ENCODE results near the gene ANKRD44.

The ANKRD44 gene

DNA sequence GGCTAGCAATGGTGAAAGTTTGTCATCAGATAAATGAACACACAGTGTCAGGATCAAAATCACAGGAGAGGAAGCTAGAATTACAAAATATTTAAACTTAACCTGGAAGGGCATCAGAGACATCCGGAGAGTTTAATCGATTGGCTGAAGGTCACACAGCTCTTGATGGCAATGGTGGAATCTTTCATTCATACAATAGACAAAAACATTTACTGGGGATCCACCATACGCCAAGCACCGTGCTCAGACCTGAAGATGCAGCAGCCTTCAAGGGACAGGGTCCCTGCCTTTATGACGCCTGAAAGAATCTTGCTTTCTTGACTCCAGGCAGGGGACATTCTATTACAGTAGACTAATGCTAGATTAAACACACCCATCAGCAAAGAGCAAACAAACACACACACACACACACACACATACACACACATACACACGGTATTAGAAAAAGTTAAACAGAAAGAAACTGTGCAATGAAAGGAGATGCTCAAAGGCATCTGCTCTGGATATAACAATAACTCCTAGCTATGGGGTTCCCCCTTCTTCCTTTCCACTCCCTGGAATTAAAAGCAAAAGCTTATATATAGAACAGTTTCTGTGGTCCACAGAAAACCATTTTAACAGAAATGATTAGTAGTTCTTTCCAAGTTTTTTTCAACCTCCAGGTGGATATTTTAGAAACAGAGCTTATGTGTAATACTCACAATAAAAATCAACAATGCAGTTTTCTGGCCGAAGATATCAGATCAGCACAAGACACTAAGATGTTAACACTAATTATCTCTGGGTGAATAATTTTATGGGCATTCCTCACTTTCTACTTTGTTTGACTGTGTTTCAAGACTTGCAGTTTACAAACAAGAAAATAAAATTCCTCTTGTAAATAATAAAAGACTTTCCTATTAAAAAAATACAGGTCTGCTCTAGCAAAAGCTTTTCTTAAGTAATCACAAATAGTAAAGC, 151.7 kb downstream of the ANKRD44 start:
- H3K36me3 ChIP-seq (ENCODE audit: control insufficient read depth, insufficient read depth, low read length), result no peaks in the 10 kb centered on the region
- no peaks in the 10 kb centered on the region for H3K27me3 ChIP-seq (ENCODE audit: control insufficient read depth, insufficient read depth, low read length)
- H3K9ac ChIP-seq (ENCODE audit: low read depth, low read length), result no peak overlapping the region
- H3K4me3 ChIP-seq (ENCODE audit: low read depth, low read length), result no peak overlapping the region
- H3K4me1 ChIP-seq (ENCODE audit: control insufficient read depth, insufficient read depth, low read length), result 0 out of 2 replicates have a peak, but pooled peaks cover 4% of the 10 kb centered on the region
- H3K9me3 ChIP-seq (ENCODE audit: control insufficient read depth, insufficient read depth, low read length), result no peaks in the 10 kb centered on the region
- H3K27ac ChIP-seq (ENCODE audit: low read depth, low read length), result no peak overlapping the region

DNA sequence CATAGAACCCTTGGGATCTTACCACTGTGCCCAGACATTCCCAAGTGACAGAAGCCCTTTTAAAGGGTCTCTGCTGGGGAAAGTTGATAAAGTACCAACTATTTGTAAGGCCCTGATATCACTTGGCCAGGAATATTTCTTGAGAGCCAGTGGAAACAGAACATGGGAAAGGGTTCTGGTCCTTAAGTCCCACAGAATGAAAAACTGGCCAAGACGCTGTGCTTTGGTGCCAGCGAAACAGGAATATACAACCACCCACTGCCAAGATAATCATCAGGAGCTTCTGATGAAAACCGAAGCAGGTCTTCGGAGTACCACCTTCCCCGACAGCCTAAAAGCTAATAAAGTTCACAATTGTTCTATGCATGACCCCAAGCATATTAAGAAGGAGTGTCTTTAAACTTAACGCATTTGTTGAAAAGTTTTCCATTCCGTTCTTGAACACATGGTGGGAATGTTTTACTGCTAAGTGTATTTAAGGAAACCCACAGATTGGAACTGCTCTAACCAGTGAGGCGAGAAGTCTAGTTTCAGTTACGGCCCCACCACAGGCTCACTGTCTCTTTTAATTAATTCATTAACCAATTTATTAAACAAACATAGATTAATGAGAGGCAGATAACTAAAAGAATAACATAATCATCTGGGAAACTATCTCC, 152.6 kb downstream of the ANKRD44 start:
- H3K4me3 ChIP-seq (ENCODE audit: low read depth, low read length), result no peak overlapping the region
- H3K36me3 ChIP-seq (ENCODE audit: control insufficient read depth, insufficient read depth, low read length), result no peaks in the 10 kb centered on the region
- H3K9me3 ChIP-seq (ENCODE audit: control insufficient read depth, insufficient read depth, low read length), result no peaks in the 10 kb centered on the region
- H3K9ac ChIP-seq (ENCODE audit: low read depth, low read length), result no peak overlapping the region
- no peaks in the 10 kb centered on the region for H3K27me3 ChIP-seq (ENCODE audit: control insufficient read depth, insufficient read depth, low read length)
- H3K4me1 ChIP-seq (ENCODE audit: control insufficient read depth, insufficient read depth, low read length), result no peaks in the 10 kb centered on the region
- no peak overlapping the region for H3K27ac ChIP-seq (ENCODE audit: low read depth, low read length)

DNA sequence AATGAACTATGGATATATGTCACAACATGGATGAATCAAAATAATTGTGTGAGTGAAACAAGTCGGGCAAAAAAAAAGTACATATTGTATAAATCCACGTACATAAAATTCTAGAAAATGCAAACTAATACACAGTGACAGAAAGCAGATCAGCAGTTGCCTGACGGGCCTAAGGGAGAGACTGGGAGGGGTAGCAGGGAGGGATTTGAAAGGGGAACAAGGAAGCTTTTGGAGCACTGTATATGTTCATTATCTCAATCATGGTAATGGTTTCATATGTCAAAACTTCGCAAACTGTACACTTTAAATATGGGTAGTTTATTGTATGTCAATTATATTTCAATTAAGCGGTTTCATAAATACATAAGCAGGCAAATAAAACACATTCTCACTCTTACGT, 153.8 kb downstream of the ANKRD44 start:
- Histone ChIP-seq H3K27ac (ENCODE audit: low read depth, low read length) (no peak overlapping the region), H3K9me3 (ENCODE audit: control insufficient read depth, insufficient read depth, low read length) (no peaks in the 10 kb centered on the region), H3K9ac (ENCODE audit: low read depth, low read length) (no peak overlapping the region), H3K27me3 (ENCODE audit: control insufficient read depth, insufficient read depth, low read length) (no peaks in the 10 kb centered on the region), H3K4me3 (ENCODE audit: low read depth, low read length) (no peak overlapping the region), H3K4me1 (ENCODE audit: control insufficient read depth, insufficient read depth, low read length) (no peaks in the 10 kb centered on the region), H3K36me3 (ENCODE audit: control insufficient read depth, insufficient read depth, low read length) (no peaks in the 10 kb centered on the region)

DNA sequence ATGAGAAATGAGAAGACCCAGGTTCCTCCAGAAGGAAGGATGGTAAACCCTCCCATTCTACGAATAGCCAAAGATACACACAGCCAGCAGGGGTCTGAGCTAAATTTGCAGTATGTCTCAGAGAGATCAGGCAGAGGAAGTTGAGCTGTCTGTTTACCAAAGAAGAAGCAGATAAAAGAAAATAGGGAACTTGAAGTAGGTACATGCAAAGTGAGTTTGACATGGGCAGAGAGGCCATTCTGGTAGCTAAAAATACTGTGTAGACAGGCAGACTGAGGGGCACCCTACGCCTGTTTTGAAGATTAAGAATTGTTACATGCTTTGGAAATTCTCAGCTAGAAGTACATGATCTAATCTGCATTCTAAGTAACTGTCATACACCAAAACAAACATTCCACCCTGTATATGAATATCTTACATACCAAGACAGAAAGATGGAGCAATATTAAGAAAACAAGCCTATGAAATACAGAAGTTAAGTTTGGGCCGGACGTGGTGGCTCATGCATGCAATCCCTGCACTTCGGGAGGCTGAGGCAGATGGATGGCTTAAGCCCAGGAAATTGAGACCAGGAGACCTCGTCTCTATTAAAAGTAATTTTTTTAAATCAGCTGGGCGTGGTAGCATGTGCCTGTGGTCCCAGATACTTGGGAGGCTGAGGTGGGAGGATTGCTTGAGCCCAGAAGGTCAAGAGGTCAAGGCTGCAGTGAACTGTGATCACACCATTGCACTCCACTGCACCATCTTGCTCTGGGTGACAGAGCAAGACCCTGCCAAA, 157.9 kb downstream of the ANKRD44 start:
- H3K27ac ChIP-seq (ENCODE audit: low read depth, low read length), result no peak overlapping the region
- no peak overlapping the region for H3K4me3 ChIP-seq (ENCODE audit: low read depth, low read length)
- H3K9ac ChIP-seq (ENCODE audit: low read depth, low read length), result no peak overlapping the region
- H3K4me1 ChIP-seq (ENCODE audit: control insufficient read depth, insufficient read depth, low read length), result no peaks in the 10 kb centered on the region
- H3K36me3 ChIP-seq (ENCODE audit: control insufficient read depth, insufficient read depth, low read length), result no peaks in the 10 kb centered on the region
- no peaks in the 10 kb centered on the region for H3K27me3 ChIP-seq (ENCODE audit: control insufficient read depth, insufficient read depth, low read length)
- no peaks in the 10 kb centered on the region for H3K9me3 ChIP-seq (ENCODE audit: control insufficient read depth, insufficient read depth, low read length)

DNA sequence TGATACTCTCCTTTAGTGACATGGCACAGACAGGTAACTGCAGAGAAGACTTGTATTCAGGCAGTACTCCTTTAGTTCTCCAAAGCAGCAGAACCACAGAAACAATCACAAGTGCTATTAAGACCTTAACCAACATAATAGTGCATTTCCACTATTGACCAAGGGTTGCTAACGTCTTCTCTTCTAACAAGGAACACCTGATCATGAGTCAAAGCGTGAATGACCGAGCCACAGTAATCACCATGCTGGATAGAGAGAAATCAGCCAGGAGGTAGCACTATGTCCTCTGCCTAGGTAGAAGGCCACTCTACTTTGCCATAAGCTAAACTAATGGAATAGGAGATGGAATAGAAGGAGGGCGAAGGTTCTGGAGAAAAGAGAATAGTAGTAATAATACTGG, 161.0 kb downstream of the ANKRD44 start:
- no peaks in the 10 kb centered on the region for H3K36me3 ChIP-seq (ENCODE audit: control insufficient read depth, insufficient read depth, low read length)
- no peak overlapping the region for H3K9ac ChIP-seq (ENCODE audit: low read depth, low read length)
- no peaks in the 10 kb centered on the region for H3K9me3 ChIP-seq (ENCODE audit: control insufficient read depth, insufficient read depth, low read length)
- H3K27ac ChIP-seq (ENCODE audit: low read depth, low read length), result no peak overlapping the region
- no peak overlapping the region for H3K4me3 ChIP-seq (ENCODE audit: low read depth, low read length)
- no peaks in the 10 kb centered on the region for H3K4me1 ChIP-seq (ENCODE audit: control insufficient read depth, insufficient read depth, low read length)
- H3K27me3 ChIP-seq (ENCODE audit: control insufficient read depth, insufficient read depth, low read length), result no peaks in the 10 kb centered on the region

DNA sequence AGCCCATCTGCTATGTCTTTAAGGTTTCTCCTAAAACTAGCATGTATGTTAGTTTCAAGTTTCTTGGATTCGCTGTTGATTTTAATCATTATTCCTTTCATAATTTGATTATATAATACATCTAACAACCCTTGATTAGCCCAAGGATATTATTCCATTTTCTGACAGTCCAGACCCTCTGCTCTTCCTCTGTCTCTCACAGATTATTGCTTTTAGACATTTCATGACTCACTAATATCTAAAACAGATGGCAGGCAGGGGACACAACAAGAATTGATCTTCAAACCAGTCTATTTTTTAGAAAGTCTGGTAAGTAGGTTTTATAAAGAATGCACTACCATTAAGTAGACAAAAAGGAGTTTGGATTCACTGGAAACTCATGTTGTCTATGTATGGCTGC, 162.2 kb downstream of the ANKRD44 start:
- Histone ChIP-seq H3K27me3 (ENCODE audit: control insufficient read depth, insufficient read depth, low read length) (no peaks in the 10 kb centered on the region), H3K4me1 (ENCODE audit: control insufficient read depth, insufficient read depth, low read length) (no peaks in the 10 kb centered on the region), H3K27ac (ENCODE audit: low read depth, low read length) (no peak overlapping the region)

DNA sequence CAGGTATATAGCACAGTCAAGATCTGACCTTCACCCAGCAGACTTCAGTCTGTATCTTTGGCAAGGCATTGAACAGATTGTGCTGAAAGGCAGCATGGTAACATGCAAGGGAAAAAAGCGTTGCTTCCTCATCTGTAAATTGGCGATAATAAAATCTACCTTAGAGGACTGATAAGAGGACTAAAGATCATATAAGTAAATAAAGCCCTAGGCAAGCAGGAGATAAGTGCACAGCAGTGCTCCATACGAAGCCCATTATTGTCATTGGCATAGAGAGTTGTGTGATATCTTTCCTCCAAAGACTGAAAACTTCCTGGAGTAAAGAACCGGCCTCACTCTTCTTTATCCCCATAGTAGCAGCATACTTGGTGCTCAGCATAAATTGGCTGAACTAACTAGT, 162.6 kb downstream of the ANKRD44 start:
- Histone ChIP-seq H3K27ac (ENCODE audit: low read depth, low read length) (no peak overlapping the region), H3K4me3 (ENCODE audit: low read depth, low read length) (no peak overlapping the region), H3K9me3 (ENCODE audit: control insufficient read depth, insufficient read depth, low read length) (no peaks in the 10 kb centered on the region), H3K27me3 (ENCODE audit: control insufficient read depth, insufficient read depth, low read length) (no peaks in the 10 kb centered on the region), H3K9ac (ENCODE audit: low read depth, low read length) (no peak overlapping the region), H3K36me3 (ENCODE audit: control insufficient read depth, insufficient read depth, low read length) (no peaks in the 10 kb centered on the region), H3K4me1 (ENCODE audit: control insufficient read depth, insufficient read depth, low read length) (no peaks in the 10 kb centered on the region)

More for the DNA sequence above, 162.2 kb downstream of the ANKRD44 start:
- H3K36me3 ChIP-seq (ENCODE audit: control insufficient read depth, insufficient read depth, low read length), result no peaks in the 10 kb centered on the region
- no peak overlapping the region for H3K9ac ChIP-seq (ENCODE audit: low read depth, low read length)
- H3K4me3 ChIP-seq (ENCODE audit: low read depth, low read length), result no peak overlapping the region
- H3K9me3 ChIP-seq (ENCODE audit: control insufficient read depth, insufficient read depth, low read length), result no peaks in the 10 kb centered on the region

DNA sequence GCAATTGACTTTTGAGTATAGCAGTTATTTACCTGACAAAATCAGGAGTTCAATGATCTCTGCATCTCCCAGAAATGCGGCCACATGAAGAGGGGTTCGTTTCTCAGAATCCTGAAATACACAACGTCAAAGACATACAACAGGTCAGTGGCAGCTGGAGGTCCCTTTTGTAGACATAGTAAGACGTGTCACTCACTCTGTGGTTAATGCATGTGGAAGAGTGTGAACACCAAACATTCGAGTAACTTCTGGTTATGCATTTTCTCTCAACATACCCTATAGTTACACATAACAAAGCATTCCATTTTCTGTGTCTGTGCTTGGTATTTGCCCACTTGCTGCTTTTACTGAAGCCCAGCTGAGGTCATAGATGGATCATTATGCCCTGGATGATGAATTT, 163.6 kb downstream of the ANKRD44 start:
- no peaks in the 10 kb centered on the region for H3K9me3 ChIP-seq (ENCODE audit: control insufficient read depth, insufficient read depth, low read length)
- no peaks in the 10 kb centered on the region for H3K27me3 ChIP-seq (ENCODE audit: control insufficient read depth, insufficient read depth, low read length)
- H3K36me3 ChIP-seq (ENCODE audit: control insufficient read depth, insufficient read depth, low read length), result no peaks in the 10 kb centered on the region
- no peak overlapping the region for H3K27ac ChIP-seq (ENCODE audit: low read depth, low read length)
- no peak overlapping the region for H3K4me3 ChIP-seq (ENCODE audit: low read depth, low read length)
- no peak overlapping the region for H3K9ac ChIP-seq (ENCODE audit: low read depth, low read length)
- H3K4me1 ChIP-seq (ENCODE audit: control insufficient read depth, insufficient read depth, low read length), result no peaks in the 10 kb centered on the region

DNA sequence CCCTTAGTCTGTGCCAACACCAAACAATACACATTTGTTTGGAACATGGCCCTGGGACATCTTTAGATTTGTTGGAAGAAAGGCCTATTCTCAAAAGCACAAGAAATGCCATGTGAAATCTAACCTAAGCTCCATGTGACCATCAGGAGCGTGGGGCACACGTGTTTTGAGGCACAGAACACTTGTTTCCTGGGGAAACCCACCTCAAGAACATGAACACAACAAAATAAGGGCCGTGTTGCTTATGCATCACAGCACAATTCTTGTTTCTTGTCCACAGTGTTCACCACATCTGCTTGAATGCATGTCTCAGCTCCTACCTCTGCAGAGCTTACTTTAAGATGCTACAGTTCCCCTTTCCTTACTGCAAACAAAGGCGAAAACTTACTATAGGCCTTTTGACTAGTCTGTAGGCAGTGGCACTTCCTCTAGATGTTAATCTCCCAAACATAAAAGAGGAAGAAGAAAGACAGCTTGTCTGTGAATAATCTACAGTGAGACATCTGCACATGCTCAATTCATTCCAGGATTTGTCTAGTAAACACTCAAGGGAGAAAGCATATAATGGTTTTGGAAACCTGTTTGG, 165.0 kb downstream of the ANKRD44 start:
- no peak overlapping the region for H3K9ac ChIP-seq (ENCODE audit: low read depth, low read length)
- no peaks in the 10 kb centered on the region for H3K4me1 ChIP-seq (ENCODE audit: control insufficient read depth, insufficient read depth, low read length)
- no peak overlapping the region for H3K4me3 ChIP-seq (ENCODE audit: low read depth, low read length)
- no peak overlapping the region for H3K27ac ChIP-seq (ENCODE audit: low read depth, low read length)
- H3K9me3 ChIP-seq (ENCODE audit: control insufficient read depth, insufficient read depth, low read length), result no peaks in the 10 kb centered on the region
- no peaks in the 10 kb centered on the region for H3K27me3 ChIP-seq (ENCODE audit: control insufficient read depth, insufficient read depth, low read length)
- no peaks in the 10 kb centered on the region for H3K36me3 ChIP-seq (ENCODE audit: control insufficient read depth, insufficient read depth, low read length)

DNA sequence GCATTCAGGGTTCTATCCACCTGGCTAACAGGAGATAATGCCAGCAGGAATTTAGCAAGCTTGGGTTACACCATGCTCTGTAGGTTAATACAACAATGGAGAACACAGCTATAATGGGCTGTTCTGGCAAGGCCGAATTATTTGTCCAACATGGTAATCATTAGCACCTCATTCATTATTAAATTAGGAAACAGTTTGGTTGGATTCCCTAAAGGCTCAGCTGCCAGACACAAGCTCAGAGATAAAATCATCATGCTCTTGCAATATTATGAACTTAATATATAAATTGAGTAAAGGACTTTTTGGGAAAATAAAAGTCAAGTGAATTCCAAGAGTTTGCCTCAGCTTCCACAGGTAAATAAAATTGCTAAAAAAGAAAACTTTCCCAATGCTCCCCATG, 166.4 kb downstream of the ANKRD44 start:
- Histone ChIP-seq H3K9ac (ENCODE audit: low read depth, low read length) (no peak overlapping the region), H3K27ac (ENCODE audit: low read depth, low read length) (no peak overlapping the region), H3K36me3 (ENCODE audit: control insufficient read depth, insufficient read depth, low read length) (no peaks in the 10 kb centered on the region), H3K4me1 (ENCODE audit: control insufficient read depth, insufficient read depth, low read length) (no peaks in the 10 kb centered on the region), H3K4me3 (ENCODE audit: low read depth, low read length) (no peak overlapping the region), H3K9me3 (ENCODE audit: control insufficient read depth, insufficient read depth, low read length) (no peaks in the 10 kb centered on the region), H3K27me3 (ENCODE audit: control insufficient read depth, insufficient read depth, low read length) (no peaks in the 10 kb centered on the region)
